GM19099 (cell line): Measurements from ENCODE around the gene CDK14.

Source experiments
- POLR2A ChIP-seq: IDR thresholded peaks from 3 replicates; pipeline ENCODE4 v1.6.1; 2011; ENCODE audit warnings: low read depth; ENCODE audit not compliant: insufficient read length; ENCODE audit errors: extremely low read depth

CDK14 gene

DNA sequence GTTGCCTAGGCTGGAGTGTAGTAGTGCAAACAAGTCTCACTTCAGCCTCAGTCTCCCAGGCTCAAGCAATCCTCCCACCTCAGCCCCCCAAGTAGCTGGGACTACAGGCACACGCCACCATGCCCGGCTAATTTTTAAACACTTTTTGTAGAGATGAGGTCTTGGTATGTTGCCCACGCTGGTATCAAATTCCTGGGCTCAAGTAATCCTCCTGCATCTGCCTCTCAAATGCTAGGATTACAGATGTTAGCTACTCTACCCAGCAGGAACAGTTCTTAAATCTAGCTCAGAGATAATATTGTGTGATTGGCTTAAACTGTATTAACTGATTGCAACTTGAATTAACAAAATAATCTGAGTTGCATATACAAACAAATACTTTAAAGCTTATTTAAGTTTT lies 82.9 kb downstream of the CDK14 start:
- no peak for TF ChIP-seq POLR2A

DNA sequence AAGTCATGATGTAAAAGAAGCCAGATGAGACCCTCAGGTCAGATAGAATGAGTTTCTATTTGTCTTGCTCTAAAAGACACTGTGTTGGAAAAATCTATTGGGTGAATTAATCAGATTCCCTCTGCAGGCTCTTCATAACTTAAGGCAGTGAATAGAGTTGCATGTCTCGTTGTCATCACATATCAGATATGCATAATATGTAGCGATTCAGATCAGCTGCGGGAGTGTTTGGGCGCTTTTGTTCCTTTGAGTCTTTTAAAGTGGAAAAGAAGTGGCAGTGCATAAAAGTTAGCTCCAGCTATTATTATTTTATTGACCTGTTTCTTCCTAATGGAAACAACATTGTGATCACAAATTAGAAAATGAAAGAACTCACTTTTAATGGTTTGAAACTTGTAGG lies 84.4 kb downstream of the CDK14 start:
- no peak for TF ChIP-seq POLR2A

DNA sequence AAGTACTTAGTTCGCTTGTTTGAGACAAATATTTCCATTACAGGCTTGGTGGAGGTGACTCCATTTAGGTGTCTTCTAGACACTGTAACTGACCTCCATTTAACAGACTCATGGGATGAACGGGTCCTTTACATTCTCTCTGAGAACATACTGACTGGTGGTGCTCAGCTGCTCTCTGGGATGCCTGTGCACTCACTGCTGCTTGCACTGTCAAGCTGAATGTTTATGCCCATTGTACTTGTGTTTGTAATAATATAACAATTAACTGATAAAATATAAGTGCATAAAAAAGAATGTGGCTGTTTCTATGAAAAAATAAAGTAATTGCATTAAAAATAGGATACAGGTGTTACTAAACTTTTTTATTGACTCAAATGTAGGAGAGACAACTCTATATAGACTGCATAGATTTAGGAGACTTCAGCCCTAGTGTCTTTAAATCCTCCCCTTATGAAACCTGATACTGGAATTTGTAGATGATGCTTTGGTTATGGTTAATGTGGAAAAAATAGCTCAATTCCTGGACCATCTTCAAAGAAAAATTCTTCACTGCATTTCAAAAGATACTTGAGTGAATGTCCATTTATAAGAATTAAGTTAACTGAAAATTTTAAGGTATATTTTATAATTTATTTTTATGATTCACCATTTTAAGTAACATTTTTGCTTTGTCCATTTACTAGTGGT lies 85.4 kb downstream of the CDK14 start:
- TF ChIP-seq POLR2A, result no peak

DNA sequence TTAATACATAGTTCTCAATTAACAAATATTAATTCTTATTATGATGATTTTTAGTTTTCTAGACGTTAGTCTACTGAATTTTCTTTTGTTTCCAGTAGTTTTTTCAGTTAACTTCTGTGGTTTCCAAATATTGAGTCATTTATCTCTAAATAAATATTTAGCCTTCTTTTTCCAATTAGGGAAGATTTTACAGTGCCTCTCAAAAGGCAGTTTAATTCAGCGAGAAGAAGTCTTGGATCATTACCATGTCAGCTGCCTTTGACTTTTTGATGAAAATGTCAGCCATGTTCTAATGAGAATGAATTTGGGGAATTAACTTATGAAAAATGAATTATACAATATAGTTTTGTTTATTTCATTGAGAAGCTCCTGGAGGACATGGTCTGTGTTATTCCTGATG lies 90.0 kb downstream of the CDK14 start:
- TF ChIP-seq POLR2A, result no peak

DNA sequence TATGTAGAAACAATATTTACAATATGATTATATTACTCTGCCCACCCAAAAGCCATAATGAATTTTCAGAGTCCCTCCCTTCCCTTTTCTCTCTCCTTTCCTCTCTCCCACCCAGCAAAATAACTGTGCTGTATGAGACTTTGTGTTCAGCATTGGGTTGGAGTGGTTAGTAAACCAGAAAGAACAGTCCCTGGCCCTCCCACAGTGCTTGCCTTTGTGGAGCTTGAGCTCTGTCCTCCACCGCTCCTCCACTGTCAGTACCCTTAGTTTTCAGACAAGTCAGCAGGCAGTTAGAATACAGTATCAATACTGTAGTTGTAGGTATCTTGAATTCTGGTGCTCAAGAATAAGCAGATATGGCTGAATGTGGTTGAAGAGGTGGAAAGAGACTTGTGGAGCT lies 92.7 kb downstream of the CDK14 start:
- TF ChIP-seq POLR2A, result no peak

DNA sequence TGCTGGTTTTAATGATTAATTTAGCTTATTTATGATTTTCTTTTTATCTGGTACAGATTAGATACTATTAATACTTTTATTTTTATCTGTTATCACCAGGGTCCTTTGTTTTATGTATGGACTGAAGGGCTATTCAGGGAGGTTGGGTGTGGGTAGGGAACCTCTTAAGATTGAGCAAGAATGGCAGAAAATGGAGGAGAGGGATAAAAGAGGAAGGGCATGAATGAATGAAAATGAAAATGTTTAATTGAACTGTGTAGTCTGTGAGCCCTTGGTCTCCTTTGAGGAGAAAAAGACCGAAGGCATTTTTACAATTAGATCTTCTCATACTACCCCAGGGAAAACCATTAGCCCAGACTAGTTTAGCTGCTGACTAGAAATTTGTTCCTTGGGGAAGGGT lies 93.1 kb downstream of the CDK14 start:
- no peak for TF ChIP-seq POLR2A

DNA sequence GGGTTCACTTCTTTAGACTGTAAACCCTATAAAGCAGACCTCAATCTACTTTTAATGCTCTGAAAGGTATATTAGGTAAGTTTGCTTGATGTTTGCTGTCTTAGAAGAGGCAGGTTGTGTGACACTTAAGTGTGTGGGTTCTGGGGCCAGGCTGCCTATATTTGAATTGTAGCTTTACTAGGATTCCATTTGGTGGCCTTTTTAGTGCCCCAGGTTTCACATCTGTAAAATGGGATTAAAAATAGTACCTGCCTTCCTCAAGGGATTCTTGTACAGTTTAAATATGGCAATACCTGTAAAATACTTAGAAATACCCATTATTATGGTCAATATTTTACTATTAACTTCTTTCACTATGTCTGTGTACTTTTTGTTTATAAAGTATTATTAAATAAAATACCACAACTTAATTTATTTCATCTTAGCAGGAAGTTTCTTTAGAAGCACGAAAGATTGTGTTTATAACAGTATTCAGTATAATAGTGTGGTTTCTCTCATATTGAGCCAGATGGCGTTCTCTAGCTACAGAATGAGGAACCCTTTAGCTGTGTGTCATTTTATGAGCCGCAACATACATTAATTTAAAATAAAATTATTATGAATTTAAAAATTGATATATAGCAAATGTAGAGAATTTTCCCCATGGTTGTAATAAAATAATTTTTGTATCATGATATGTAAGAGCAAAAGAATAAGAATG lies 94.2 kb downstream of the CDK14 start:
- no peak for TF ChIP-seq POLR2A

DNA sequence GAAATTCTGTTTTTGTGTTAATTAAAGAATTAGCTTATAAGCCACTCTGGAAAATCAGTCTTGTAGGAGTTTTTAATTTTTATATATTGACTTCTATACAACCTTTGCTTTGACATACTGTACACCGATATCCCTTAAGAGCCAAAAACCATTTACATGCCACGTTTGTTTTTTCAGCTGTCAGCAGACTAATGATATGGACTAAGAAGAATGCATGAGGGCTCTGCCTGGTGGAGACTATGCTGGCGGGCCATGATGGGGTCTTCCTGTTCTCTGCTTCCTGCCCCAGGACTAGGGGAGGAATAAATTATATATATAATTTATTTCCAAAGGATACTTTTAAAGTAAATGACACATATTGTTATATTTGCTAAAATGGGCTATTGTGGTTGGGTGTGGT lies 96.3 kb downstream of the CDK14 start:
- TF ChIP-seq POLR2A, result no peak

DNA sequence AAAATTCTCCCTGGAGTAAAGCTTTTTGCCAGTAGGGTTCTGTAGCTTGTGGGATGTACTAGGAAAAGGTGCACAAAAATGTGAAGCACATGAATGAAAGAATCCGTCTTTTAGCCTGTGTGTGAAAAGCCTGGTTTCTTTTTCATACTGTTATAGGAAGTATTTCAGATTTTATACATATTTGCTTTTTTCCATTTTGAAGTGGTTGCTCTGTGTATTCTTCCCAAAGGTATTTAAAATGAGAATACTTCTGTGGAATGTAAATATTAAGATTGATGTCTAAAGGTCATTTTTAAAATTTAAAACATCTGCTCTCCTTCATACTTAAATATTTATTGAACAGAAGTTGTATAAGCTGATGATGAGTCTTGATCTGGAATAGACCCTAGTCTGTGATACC lies 96.8 kb downstream of the CDK14 start:
- TF ChIP-seq POLR2A, result no peak

DNA sequence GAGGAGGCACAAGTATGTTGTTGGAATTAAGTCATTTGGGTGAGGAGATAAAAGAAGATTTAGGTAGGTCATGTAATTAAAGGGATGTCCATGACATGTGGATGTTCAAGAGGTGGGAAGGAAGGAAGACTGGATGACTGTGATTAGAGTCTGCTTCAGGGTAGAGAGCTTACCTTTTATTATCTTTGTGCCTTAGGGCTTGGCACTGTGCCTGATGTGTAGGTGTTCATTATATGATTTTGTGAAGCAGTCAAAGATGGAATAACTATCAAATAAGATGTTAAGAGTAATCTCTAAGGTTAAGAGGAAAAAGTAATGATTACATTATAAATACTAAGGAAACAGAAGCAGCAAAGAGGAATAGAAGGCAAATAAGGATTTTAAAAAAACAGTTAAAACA lies 97.8 kb downstream of the CDK14 start:
- TF ChIP-seq POLR2A, result no peak

DNA sequence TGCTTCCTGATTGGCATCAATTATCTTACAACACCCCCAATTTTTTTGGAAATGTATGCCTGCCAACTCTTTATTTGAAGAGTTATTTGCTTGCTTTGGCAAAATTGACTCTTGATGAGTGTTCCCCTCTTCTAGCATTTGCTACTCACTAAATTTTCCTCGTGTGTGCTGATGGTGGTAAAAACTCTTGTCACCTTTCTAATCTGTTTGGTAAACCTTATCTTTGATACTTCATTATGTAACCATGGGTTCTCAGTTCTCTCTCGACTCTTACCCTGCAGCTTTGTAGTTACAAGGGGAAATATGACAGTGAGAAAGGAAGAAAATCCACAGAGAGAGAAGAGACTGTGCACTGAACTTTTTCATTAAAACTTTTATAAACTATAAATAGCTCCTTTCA lies 102.5 kb downstream of the CDK14 start:
- TF ChIP-seq POLR2A, result no peak

DNA sequence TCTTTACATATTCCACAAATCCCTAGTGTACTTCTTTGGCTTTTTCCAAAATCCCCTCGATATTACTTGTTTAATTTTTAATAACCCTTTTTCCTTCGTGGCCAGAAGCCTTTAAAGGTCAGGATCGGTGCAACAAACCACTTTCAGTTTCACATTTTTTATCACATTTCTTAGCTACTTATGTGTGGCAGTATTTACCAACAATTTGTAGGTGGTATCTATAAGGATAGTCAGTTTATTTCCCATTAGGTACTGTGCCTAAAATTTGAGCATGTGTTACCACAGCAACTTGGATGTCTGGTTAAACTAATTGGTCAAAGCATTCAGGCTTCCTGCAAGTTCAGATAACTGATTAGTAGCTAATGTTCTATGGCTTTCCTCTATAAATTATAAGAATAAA lies 104.9 kb downstream of the CDK14 start:
- TF ChIP-seq POLR2A, result no peak

DNA sequence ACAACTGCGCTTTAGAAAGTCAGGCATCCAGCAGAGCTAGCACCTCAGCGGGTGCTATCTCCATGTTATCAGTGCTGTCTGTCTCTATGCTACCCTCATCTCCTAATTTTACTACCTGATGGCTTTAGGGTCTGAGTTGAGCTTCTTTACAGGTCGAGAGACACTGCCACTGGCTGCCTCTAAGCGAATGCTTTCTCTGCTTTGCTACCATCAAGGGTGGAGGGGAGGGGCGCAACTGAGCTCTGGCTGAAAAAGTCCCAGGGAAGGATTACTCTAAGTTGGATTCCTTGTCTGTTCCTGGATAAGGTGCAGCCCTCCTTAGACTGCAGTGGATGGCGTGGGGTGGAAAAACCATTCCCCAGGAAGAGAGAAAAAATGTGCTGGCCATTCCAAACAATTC lies 105.7 kb downstream of the CDK14 start:
- no peak for TF ChIP-seq POLR2A

DNA sequence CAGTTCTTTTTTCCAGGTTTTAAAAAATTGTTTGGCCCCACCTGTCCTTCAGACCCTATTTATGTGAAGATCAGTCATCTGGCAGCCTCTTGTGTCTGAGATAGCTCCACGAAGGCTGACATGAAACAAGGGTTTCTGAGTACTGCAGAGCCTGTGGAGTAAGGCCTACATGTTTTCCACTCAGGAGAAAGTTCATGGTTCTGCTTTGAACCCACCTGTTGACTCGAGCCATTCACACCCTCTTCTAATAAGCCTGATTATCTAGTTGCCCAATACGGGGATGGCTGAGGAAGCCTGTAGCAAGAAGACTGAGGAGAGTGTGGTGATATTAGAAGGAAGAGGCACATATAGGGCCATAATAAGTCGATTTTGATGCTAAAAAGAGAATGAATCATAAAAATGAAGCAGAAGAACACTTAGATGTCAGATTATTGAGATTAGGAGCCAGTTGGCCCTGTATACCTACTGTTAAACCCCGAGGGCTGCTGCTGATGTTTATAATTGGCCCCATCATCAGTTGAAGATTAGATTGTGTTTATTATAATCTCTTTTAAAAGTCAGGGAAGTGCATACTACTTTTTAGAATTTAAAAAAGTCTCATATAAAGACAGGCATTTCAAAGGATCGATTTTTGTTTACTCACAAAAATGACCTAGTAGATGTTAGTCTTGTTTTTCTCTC lies 109.4 kb downstream of the CDK14 start:
- TF ChIP-seq POLR2A, result no peak

DNA sequence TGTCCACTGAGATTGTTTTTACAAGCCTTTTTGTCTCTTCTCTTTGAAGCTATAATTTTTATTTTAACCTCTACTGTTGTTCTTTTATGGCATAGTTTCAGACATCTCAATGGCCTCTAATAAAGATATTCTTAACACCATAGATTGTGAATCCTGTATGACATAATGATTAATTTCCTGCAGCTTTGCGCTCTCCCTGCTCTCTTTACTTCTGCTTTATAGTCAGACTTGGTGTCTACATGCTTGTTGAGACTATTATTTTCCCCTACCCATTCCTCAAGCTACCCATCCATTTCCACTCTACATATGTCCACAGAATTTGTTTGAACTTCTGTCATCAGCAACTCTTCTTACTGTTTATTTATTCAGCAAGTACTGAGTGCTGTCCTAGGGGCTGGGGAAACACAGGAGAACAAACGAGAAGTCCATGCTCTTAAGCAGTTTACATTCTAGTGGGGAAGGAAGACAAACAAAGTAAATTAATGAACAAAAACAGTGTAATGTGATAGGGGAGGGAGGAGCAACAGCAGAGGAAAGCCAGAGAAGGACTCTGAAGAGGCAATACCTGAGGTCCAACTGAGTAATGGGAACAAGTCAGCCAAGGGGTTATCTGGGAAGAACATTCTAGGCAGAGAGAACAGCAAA lies 110.1 kb downstream of the CDK14 start:
- TF ChIP-seq POLR2A, result no peak

DNA sequence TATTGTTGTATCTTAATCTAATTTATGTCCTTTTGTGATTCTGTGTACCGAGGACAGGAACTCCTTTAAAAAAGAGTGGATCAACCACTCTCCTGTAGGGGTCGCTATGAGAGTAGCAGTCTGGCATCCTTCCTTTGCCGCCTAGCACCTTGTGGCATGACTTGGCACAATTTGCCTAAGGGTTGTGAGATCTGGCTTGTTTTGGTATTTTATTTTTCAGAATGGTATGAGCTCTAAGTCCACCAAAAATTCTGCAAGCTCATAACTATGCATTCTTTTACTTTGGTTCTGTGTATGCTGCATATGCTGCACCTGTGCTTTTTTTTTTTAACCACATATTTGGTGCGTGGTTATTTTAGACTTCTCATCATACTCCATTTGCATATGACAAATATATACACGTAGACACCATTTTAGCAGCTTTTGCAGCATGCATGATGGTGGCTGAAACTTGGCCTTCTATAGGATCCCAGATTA lies 112.8 kb downstream of the CDK14 start:
- TF ChIP-seq POLR2A, result peak; percentile 2
